Measurements from ENCODE around the gene LRGUK. TPM values are rescaled to one million over a fixed set of nuclear protein-coding genes. Genes with fewer than 3 reads are reported as not detected.
A peak's percentile ranks its signal among the peaks of the same experiment; 100 is the strongest.

Gene LRGUK
- total and polyA plus RNA-seq, 2 of the 4 experiments (the other 2 are of a cell fraction), result 0.07 TPM; not detected in 1

DNA sequence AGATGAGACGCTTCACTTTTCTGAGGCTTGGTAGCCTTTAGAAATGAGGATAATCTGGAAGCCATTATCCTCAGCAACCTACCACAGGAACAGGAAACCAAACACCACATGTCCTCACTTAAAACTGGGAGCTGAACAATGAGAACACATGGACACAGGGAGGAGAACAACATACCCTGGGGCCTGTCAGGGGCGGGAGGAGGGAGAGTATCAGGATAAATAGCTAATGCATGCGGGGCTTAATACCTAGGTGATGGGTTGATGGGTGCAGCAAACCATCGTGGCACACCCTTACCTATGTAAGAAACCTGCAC is 48.9 kb downstream of the LRGUK start:
- Histone ChIP-seq H3K4me1 (ENCODE audit: control insufficient read depth, insufficient read depth, low read length) (no peaks in the 10 kb centered on the region), H3K79me1 (ENCODE audit: low read depth in 1 of 2, low read length in 2 of 2) (no peaks in the 10 kb centered on the region), H3K56ac (ENCODE audit: extremely low read depth, insufficient read depth, low read length) (no peak overlapping the region), H4K8ac (ENCODE audit: low read depth in 2 of 2, low read length in 2 of 2) (no peak overlapping the region), H3K27me3 (ENCODE audit: control insufficient read depth, insufficient read depth, low read length) (no peaks in the 10 kb centered on the region), H3K4me3 (ENCODE audit: insufficient read depth, low read depth, low read length) (no peak overlapping the region), H2BK120ac (ENCODE audit: low read depth, low read length) (peak overlapping the region; percentile 27; the same call in 1 of the 2 replicates), H4K5ac (ENCODE audit: low read depth, low read length) (no peak overlapping the region), H4K20me1 (ENCODE audit: insufficient read depth, low read length) (no peaks in the 10 kb centered on the region), H3K36me3 (ENCODE audit: control insufficient read depth, insufficient read depth, low read length) (no peaks in the 10 kb centered on the region), H2AK9ac (replicated peaks; ENCODE audit: low read depth, low read length, poor library complexity) (no peak overlapping the region), H3K4me2 (ENCODE audit: low read depth, low read length) (no peak overlapping the region), H2AFZ (replicated peaks; ENCODE audit: low read length, poor library complexity) (no peak overlapping the region), H3K9ac (ENCODE audit: low read depth, low read length) (no peak overlapping the region), H3K9me3 (ENCODE audit: control insufficient read depth, insufficient read depth, low read length) (no peaks in the 10 kb centered on the region), H2BK15ac (ENCODE audit: low read depth, low read length) (no peak overlapping the region; the same call in 2 of the 3 replicates), H3K23ac (ENCODE audit: low read depth, low read length) (no peak overlapping the region), H2BK5ac (ENCODE audit: low read depth, low read length, poor library complexity, severe bottlenecking) (no peak overlapping the region), H3K27ac (ENCODE audit: insufficient read depth, low read length) (no peak overlapping the region), H3K14ac (replicated peaks; ENCODE audit: low read depth, low read length) (no peak overlapping the region), H3K4ac (ENCODE audit: low read depth, low read length) (no peak overlapping the region), H2AK5ac (ENCODE audit: low read depth, low read length) (peak overlapping the region; percentile 21; the same call in 1 of the 2 replicates), H4K91ac (ENCODE audit: insufficient read depth, low read depth, low read length) (peak overlapping the region; percentile 33; the same call in 1 of the 2 replicates), H2BK20ac (ENCODE audit: low read depth, low read length) (peak overlapping the region; percentile 75; the same call in 1 of the 2 replicates), H3K18ac (ENCODE audit: low read depth, low read length) (no peak overlapping the region), H3K9me1 (ENCODE audit: insufficient read depth, low read length) (no peaks in the 10 kb centered on the region; the same call in 1 of the 2 replicates)
- no peak for ATAC-seq (ENCODE audit: low read depth)
- no TSS peak for BruUV-seq (replicated peaks)
- WGBS, 2 experiments (ENCODE audit: extremely low coverage in 2 of 2, insufficient read length in 1 of 2), result no CpG with 5 or more reads among the region's 4 CpGs
- CTCF ChIA-PET, result no interaction called here
- DNase-seq, result no peak
- TF ChIP-seq, protein P1, sequence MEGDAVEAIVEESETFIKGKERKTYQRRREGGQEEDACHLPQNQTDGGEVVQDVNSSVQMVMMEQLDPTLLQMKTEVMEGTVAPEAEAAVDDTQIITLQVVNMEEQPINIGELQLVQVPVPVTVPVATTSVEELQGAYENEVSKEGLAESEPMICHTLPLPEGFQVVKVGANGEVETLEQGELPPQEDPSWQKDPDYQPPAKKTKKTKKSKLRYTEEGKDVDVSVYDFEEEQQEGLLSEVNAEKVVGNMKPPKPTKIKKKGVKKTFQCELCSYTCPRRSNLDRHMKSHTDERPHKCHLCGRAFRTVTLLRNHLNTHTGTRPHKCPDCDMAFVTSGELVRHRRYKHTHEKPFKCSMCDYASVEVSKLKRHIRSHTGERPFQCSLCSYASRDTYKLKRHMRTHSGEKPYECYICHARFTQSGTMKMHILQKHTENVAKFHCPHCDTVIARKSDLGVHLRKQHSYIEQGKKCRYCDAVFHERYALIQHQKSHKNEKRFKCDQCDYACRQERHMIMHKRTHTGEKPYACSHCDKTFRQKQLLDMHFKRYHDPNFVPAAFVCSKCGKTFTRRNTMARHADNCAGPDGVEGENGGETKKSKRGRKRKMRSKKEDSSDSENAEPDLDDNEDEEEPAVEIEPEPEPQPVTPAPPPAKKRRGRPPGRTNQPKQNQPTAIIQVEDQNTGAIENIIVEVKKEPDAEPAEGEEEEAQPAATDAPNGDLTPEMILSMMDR (conservative IDR thresholded peaks at IDR 0.05; ENCODE audit: low read depth, low read length), result no peak
- no peak for TF ChIP-seq NFE2L2 (IDR thresholded peaks at IDR 0.05; ENCODE audit: low read depth, low read length)
- no peak for TF ChIP-seq MXI1 (IDR thresholded peaks at IDR 0.05; ENCODE audit: borderline replicate concordance, low read depth, low read length)
- TF ChIP-seq CHD1 (IDR thresholded peaks at IDR 0.05; ENCODE audit: low read depth, low read length), result no peak
- no peak for TF ChIP-seq BHLHE40 (IDR thresholded peaks at IDR 0.05; ENCODE audit: low read depth, low read length)
- TF ChIP-seq MAZ (IDR thresholded peaks at IDR 0.05; ENCODE audit: borderline replicate concordance, low read depth, low read length), result no peak
- TF ChIP-seq MAFK (IDR thresholded peaks at IDR 0.05; ENCODE audit: low read depth, low read length), result no peak
- TF ChIP-seq RAD21 (IDR thresholded peaks at IDR 0.05; ENCODE audit: low read length), result no peak
- no peak for TF ChIP-seq ELK1 (IDR thresholded peaks at IDR 0.05; ENCODE audit: borderline replicate concordance, low read depth, low read length)
- in situ Hi-C loops (cut with MboI; ENCODE audit: low sequenced_read_pairs), result no loop called here
- dilution Hi-C loops (cut with HindIII; ENCODE audit: low sequenced_read_pairs, unreplicated experiment), result no loop called here
- intact Hi-C loops (cut with micrococcal nuclease), result no loop called here
- POLR2A ChIA-PET (ENCODE audit: unreplicated experiment), result no interaction called here
